HCT116 (cell line): ENCODE measurements around the gene MDFIC. TPM values are rescaled to one million over a fixed set of nuclear protein-coding genes. Genes with fewer than 3 reads are reported as not detected.

Source experiments
- ATAC-seq: fragments of 200-7000 bp; cut with Tn5 transposase; 2 replicates; pipeline ENCODE4 v1.9.1; 2020; ENCODE audit warnings: mild to moderate bottlenecking, moderate library complexity
- BruUV-seq: library from RNA; stranded (reverse); fragments of 400-500 nt; replicated peaks from 2 replicates; lab custom pipeline; 2021; lab: Mats Ljungman, UMichigan
- CTCF ChIA-PET: fragments of 300-600 bp; sonication (Branson Sonifier 250); formaldehyde crosslinking; loops from one replicate; lab custom pipeline; 2021; ENCODE audit warnings: antibody characterized with exemption; lab: Charles Lee
- POLR2A ChIA-PET: fragments of 300-600, 350-600 bp; sonication (Branson Sonifier 250); formaldehyde crosslinking; loops from one replicate; lab custom pipeline; 2021; ENCODE audit warnings: antibody characterized with exemption; lab: Charles Lee
- RAD21 ChIA-PET, 2 experiments: fragments of 300-600 bp; sonication (Branson Sonifier 250); formaldehyde crosslinking; loops; one replicate each; lab custom pipeline; 2023; ENCODE audit warnings: low total read pairs in 2 of 2; ENCODE audit not compliant: uncharacterized antibody in 2 of 2, unreplicated experiment in 2 of 2, low non-redundant PET in 1 of 2; lab: Charles Lee
- DNase-seq: peaks from one replicate; pipeline ENCODE4 v3.0.0-alpha.2; 2010; ENCODE audit warnings: low read depth, low spot score
- H2AFZ ChIP-seq: fragments of 200-600 bp; shearing (Covaris generic), sonication (generic); 2 replicates; pipeline ENCODE4 v1.6.1; 2017; ENCODE audit warnings: low read depth, mixed run types, mixed read lengths, antibody characterized with exemption, low read length; ENCODE audit not compliant: poor library complexity, severe bottlenecking
- H3K27ac ChIP-seq: 2 replicates; pipeline ENCODE4 v1.5.1; 2012; ENCODE audit warnings: low read depth, low read length
- H3K27me3 ChIP-seq: fragments of 200-600 bp; sonication (generic); 2 replicates; pipeline ENCODE4 v1.6.1; 2016; ENCODE audit warnings: mixed run types, low read length, mixed read lengths; ENCODE audit not compliant: insufficient read depth
- H3K36me3 ChIP-seq, 2 experiments: fragments of 200-500 bp in 1 of 2; fragments of 200-600 bp in 1 of 2; sonication (Bioruptor generic) in 1 of 2; sonication (generic) in 1 of 2; 2 replicates each; pipeline versions ENCODE4 v1.5.1 to v1.6.1; 2014 to 2016; ENCODE audit warnings: low read length in 2 of 2, inconsistent platforms in 1 of 2, mixed read lengths in 1 of 2, mixed run types in 1 of 2; ENCODE audit not compliant: insufficient read depth in 2 of 2, control insufficient read depth in 1 of 2
- H3K4me1 ChIP-seq, 2 experiments: fragments of 200-600 bp in 1 of 2; sonication (generic) in 1 of 2; 2 replicates each; pipeline versions ENCODE4 v1.5.1 to v1.6.1; 2012 to 2017; ENCODE audit warnings: low read length in 2 of 2, inconsistent platforms in 1 of 2, mild to moderate bottlenecking in 1 of 2, mixed read lengths in 1 of 2, mixed run types in 1 of 2, moderate library complexity in 1 of 2; ENCODE audit not compliant: insufficient read depth in 2 of 2, control insufficient read depth in 1 of 2
- H3K4me2 ChIP-seq: fragments of 200-600 bp; sonication (generic); 2 replicates; pipeline ENCODE4 v1.6.1; 2017; ENCODE audit warnings: mixed run types, low read length, mixed read lengths
- H3K4me3 ChIP-seq, 2 experiments: fragments of 200-600 bp in 1 of 2; sonication (generic) in 1 of 2; replicated peaks in 1 of 2; 2 replicates each; pipeline ENCODE4 v1.5.1; 2011 to 2016; ENCODE audit warnings: low read length in 2 of 2, control low read depth in 1 of 2, low read depth in 1 of 2, mild to moderate bottlenecking in 1 of 2, mixed read lengths in 1 of 2, mixed run types in 1 of 2
- H3K79me2 ChIP-seq: fragments of 200-600 bp; sonication (generic); 2 replicates; pipeline ENCODE4 v1.6.1; 2017; ENCODE audit warnings: mild to moderate bottlenecking, mixed run types, low read length, moderate library complexity, mixed read lengths; ENCODE audit not compliant: insufficient read depth
- H3K9ac ChIP-seq: fragments of 200-600 bp; sonication (generic); 2 replicates; pipeline ENCODE4 v1.6.1; 2016; ENCODE audit warnings: low read length, mixed read lengths
- H3K9me2 ChIP-seq: fragments of 200-600 bp; sonication (generic), shearing (Covaris generic); 2 replicates; pipeline ENCODE4 v1.6.1; 2017; ENCODE audit warnings: mixed run types, mild to moderate bottlenecking, moderate library complexity; ENCODE audit not compliant: insufficient read depth
- H3K9me3 ChIP-seq, 2 experiments: fragments of 200-500 bp in 1 of 2; fragments of 200-600 bp in 1 of 2; sonication (Bioruptor generic) in 1 of 2; sonication (generic) in 1 of 2; 2 replicates each; pipeline ENCODE4 v1.6.1; 2014 to 2017; ENCODE audit warnings: low read length in 2 of 2, mixed read lengths in 2 of 2, inconsistent platforms in 1 of 2, low read depth in 1 of 2, mild to moderate bottlenecking in 1 of 2, mixed run types in 1 of 2, moderate library complexity in 1 of 2; ENCODE audit not compliant: control insufficient read depth in 1 of 2, insufficient read depth in 1 of 2
- H4K20me1 ChIP-seq: fragments of 200-600 bp; sonication (generic), shearing (Covaris generic); 2 replicates; pipeline ENCODE4 v1.6.1; 2017; ENCODE audit warnings: mixed run types, mild to moderate bottlenecking, moderate library complexity; ENCODE audit not compliant: insufficient read depth
- CTCF ChIP-seq, 3 experiments: fragments of 200-600 bp in 1 of 3; sonication (generic) in 1 of 3; IDR thresholded peaks in 2 of 3; conservative IDR thresholded peaks in 1 of 3; 2 replicates each; pipeline ENCODE4 v1.5.1; 2012 to 2017; ENCODE audit warnings: low read depth in 2 of 3, low read length in 2 of 3, antibody characterized with exemption in 1 of 3, borderline replicate concordance in 1 of 3, control low read depth in 1 of 3, mild to moderate bottlenecking in 1 of 3, mixed read lengths in 1 of 3, mixed run types in 1 of 3, moderate library complexity in 1 of 3; ENCODE audit not compliant: insufficient read depth in 1 of 3
- EGR1 ChIP-seq: IDR thresholded peaks from 2 replicates; pipeline ENCODE4 v1.6.1; 2012; ENCODE audit warnings: low read depth
- FOSL1 ChIP-seq: IDR thresholded peaks from 2 replicates; pipeline ENCODE4 v1.6.1; 2012; ENCODE audit warnings: low read depth
- POLR2A ChIP-seq: IDR thresholded peaks from 2 replicates; pipeline ENCODE4 v1.7.0; 2011; ENCODE audit warnings: borderline replicate concordance; ENCODE audit not compliant: insufficient read depth, insufficient read length; ENCODE audit errors: extremely low read depth
- RAD21 ChIP-seq: IDR thresholded peaks from 2 replicates; pipeline ENCODE4 v1.6.1; 2012; ENCODE audit warnings: low read depth, mild to moderate bottlenecking
- SIN3A ChIP-seq: IDR thresholded peaks from 2 replicates; pipeline ENCODE4 v1.6.1; 2012; ENCODE audit warnings: low read depth
- SRF ChIP-seq: IDR thresholded peaks from 2 replicates; pipeline ENCODE4 v1.6.1; 2012; ENCODE audit warnings: low read depth
- TCF7L2 ChIP-seq: IDR thresholded peaks from 2 replicates; pipeline ENCODE4 v1.7.0; 2011; ENCODE audit warnings: borderline replicate concordance, inconsistent platforms; ENCODE audit not compliant: insufficient read depth, insufficient read length; ENCODE audit errors: extremely low read depth
- ZFX ChIP-seq: fragments of 450-650 bp; IDR thresholded peaks from 2 replicates; pipeline ENCODE4 v1.6.1; 2017
- intact Hi-C: fragments of 100-400 bp; cut with micrococcal nuclease; formaldehyde crosslinking; loops from 2 replicates; pipeline ENCODE4 v1.10.0; 2022
- total RNA-seq: library from RNA; stranded (reverse); gene quantifications from one replicate; pipeline ENCODE4 v1.2.1, GENCODE V29; 2021; ENCODE audit not compliant: unreplicated experiment

The MDFIC gene
- total RNA-seq, 1 experiment from 2014 or later, result 8.3 TPM

- no TSS peak for BruUV-seq
- no peaks in the 10 kb centered on the region for H3K9me3 ChIP-seq
- TF ChIP-seq SIN3A (no peak), ZFX (no peak), SRF (no peak), EGR1 (no peak)
- TF ChIP-seq, all 23 proteins: peak for 0
- RAD21 ChIA-PET, result no interaction called here
- Histone ChIP-seq H3K36me3 (no peaks in the 10 kb centered on the region), H3K4me3 (no peak overlapping the region), H3K79me2 (no peaks in the 10 kb centered on the region), H3K9ac (no peak overlapping the region), H3K4me2 (no peak overlapping the region), H3K27ac (no peak overlapping the region), H3K4me1 (no peaks in the 10 kb centered on the region), H2AFZ (no peak overlapping the region), H3K9me2 (no peaks in the 10 kb centered on the region), H3K27me3 (no peaks in the 10 kb centered on the region), H4K20me1 (no peaks in the 10 kb centered on the region)
- no peak for ATAC-seq
- POLR2A ChIA-PET, result no interaction called here
- intact Hi-C loops, result no loop called here
- CTCF ChIA-PET, result no interaction called here
- DNase-seq, result no peak
These were observed 112.1 kb downstream of the MDFIC start for GRCh38 chr7:115033917-115034459.

GRCh38 chr7:115034515-115034914 lies 112.6 kb downstream of the MDFIC start:
- Histone ChIP-seq H3K9me2 (no peaks in the 10 kb centered on the region), H3K79me2 (no peaks in the 10 kb centered on the region), H3K9ac (no peak overlapping the region), H3K4me2 (no peak overlapping the region), H3K9me3 (no peaks in the 10 kb centered on the region), H3K27ac (no peak overlapping the region), H4K20me1 (no peaks in the 10 kb centered on the region), H3K36me3 (no peaks in the 10 kb centered on the region), H2AFZ (no peak overlapping the region), H3K4me1 (no peaks in the 10 kb centered on the region), H3K27me3 (no peaks in the 10 kb centered on the region), H3K4me3 (no peak overlapping the region)
- ChIA-PET CTCF (no interaction called here), POLR2A (no interaction called here), RAD21 (no interaction called here)
- ATAC-seq (no peak), DNase-seq (no peak)
- intact Hi-C loops, result no loop called here
- BruUV-seq, result no TSS peak
- TF ChIP-seq FOSL1 (no peak), TCF7L2 (no peak), POLR2A (no peak), RAD21 (no peak), CTCF (IDR thresholded peaks at IDR 0.05 in 2 of 3, conservative IDR thresholded peaks at IDR 0.05 in 1 of 3; ENCODE audit: borderline replicate concordance in 1 of 3, insufficient read depth in 1 of 3, low read depth in 2 of 3, low read length in 2 of 3) (no peak)
